ENCODE data around the gene PUSL1. TPM values are rescaled to one million over a fixed set of nuclear protein-coding genes. Genes with fewer than 3 reads are reported as not detected.

The PUSL1 gene
- total RNA-seq, 4 donors from 2014 or later: 42.3 to 62.1 (median 53.7) TPM

DNA sequence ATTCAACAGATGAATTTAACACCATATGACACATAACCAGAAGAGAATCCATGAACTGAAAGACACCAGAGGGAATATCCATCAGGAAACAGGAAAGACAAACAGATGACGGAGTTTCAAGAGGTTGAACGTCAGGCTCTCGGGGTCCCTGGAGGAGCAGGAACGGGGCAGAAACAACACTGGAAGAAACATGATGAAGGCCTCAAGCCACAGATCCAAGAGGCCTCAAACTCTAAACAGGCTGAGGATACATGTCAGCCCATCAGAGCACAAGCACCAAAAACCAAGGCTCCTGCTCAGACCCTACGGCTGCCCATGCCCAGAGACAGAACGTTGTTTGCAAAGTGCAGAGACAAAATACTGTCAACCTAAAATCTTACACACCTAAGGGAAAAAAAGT is 9.0 kb downstream of the PUSL1 start:
- 82 to 89% methylated on average over 6 of the region's 6 CpGs for WGBS, 2 donors
- no peak for TF ChIP-seq POLR2A (IDR thresholded peaks at IDR 0.05)
- TF ChIP-seq, protein P1, sequence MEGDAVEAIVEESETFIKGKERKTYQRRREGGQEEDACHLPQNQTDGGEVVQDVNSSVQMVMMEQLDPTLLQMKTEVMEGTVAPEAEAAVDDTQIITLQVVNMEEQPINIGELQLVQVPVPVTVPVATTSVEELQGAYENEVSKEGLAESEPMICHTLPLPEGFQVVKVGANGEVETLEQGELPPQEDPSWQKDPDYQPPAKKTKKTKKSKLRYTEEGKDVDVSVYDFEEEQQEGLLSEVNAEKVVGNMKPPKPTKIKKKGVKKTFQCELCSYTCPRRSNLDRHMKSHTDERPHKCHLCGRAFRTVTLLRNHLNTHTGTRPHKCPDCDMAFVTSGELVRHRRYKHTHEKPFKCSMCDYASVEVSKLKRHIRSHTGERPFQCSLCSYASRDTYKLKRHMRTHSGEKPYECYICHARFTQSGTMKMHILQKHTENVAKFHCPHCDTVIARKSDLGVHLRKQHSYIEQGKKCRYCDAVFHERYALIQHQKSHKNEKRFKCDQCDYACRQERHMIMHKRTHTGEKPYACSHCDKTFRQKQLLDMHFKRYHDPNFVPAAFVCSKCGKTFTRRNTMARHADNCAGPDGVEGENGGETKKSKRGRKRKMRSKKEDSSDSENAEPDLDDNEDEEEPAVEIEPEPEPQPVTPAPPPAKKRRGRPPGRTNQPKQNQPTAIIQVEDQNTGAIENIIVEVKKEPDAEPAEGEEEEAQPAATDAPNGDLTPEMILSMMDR (IDR thresholded peaks at IDR 0.05): no peak
- no peak overlapping the region for H3K4me3 ChIP-seq (ENCODE audit: low read depth, poor library complexity, severe bottlenecking)
- DNase-seq (ENCODE audit: low spot score in 2 of 2): no peak
- intact Hi-C loops (cut with DNase I; ENCODE audit: low total_unique reads): no loop called here

DNA sequence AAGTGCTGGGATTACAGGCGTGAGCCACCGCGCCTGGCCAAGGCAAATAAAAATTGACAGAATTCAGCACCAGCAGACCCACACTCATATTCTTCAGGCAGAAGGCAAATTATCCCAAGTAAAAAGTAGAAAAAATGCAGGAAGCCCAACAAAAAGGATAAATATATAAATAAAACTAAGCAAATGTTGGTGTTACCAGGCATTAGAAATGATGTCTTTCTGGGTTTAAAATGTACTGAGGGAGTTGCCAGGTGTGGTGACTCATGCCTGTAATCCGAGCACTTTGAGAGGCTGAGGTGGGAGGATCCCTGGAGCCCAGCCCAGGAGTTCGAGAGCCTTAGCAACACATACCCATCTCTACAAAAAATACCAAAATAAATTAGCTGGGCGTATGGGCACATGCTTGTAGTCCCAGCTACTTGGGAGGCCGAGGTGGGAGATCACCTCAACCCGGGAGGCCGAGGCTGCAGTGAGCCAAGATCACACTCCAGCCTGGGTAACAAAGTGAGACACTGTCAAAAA is 9.8 kb downstream of the PUSL1 start:
- 40 to 50% methylated on average over 9 of the region's 9 CpGs for WGBS, 2 donors
- DNase-seq (ENCODE audit: low spot score in 2 of 2): peak; percentile 85 to 94
- H3K4me3 ChIP-seq (ENCODE audit: low read depth, poor library complexity, severe bottlenecking): no peak overlapping the region
- intact Hi-C loops (cut with DNase I; ENCODE audit: low total_unique reads): no loop called here
- TF ChIP-seq, protein P1 (IDR thresholded peaks at IDR 0.05): no peak
- no peak for TF ChIP-seq POLR2A (IDR thresholded peaks at IDR 0.05)

DNA sequence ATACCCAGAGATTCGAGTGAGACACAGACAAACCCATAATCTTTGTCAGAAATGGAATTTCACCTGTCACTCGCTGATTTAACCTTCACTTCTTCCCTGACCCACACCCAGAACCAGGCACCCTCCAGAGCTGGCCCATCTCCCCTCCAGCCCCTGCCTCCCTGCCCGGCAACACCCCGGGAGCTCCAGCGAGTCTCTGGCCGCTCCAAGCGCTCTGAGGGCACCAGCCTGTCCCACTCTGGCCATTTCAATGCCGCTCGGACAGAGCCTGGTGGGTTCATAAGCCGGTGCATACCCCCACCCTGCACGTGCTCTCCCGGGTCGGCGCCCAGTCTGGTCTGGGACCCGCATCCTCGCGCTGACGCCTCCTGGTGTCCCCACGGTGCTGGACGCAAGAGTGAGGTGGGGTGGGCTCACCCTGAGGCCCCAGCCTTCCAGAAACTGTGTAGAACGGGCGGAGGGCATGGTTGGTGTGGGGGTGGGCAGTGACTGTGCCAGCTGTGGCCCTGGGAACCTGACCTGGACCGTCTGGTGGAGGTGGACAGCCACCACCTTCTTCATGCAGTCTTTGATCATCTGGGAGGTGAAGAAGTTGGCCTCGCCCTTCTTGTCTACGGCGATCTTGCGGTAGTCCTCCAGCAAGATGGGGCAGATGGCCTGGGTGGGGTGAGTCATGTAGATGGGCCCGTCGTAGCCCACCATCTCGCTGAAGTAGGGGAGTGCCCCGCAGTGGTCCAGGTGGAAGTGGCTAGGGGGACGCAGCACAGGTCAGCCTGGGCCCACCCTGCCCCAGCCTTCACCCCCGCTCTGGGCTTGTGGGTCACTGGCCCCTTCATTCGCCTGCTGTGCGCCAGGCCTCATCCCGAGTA is 10.6 kb downstream of the PUSL1 start:
- intact Hi-C loops (cut with DNase I; ENCODE audit: low total_unique reads): no loop called here

DNA sequence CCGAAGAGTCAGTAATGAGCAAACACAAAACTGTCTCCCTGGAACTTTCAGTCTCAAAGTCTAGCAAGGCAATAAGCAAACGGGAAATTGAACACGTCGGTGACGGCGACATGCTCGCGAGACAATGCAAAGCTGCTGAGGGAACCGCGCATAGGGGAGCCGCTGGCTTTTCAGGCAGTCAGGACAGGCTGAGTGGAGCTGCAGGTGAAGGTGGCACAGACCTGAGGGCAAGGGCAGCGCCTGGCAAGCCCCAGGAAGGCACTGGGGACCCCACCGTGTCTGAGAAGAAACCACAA is 11.2 kb downstream of the PUSL1 start:
- DNase-seq (ENCODE audit: low spot score in 2 of 2): no peak
- TF ChIP-seq, protein P1 (IDR thresholded peaks at IDR 0.05): no peak
- no peak for TF ChIP-seq POLR2A (IDR thresholded peaks at IDR 0.05)
- intact Hi-C loops (cut with DNase I; ENCODE audit: low total_unique reads): no loop called here
- H3K4me3 ChIP-seq (ENCODE audit: low read depth, poor library complexity, severe bottlenecking): no peak overlapping the region
- 90 to 91% methylated on average over 13 of the region's 13 CpGs for WGBS, 2 donors

More for the DNA sequence above, 10.6 kb downstream of the PUSL1 start:
- TF ChIP-seq, protein P1 (IDR thresholded peaks at IDR 0.05): no peak
- TF ChIP-seq POLR2A (IDR thresholded peaks at IDR 0.05): no peak
- 88 to 89% methylated on average over 26 to 30 of the region's 36 CpGs for WGBS, 2 donors
- H3K4me3 ChIP-seq (ENCODE audit: low read depth, poor library complexity, severe bottlenecking): no peak overlapping the region
- no peak for DNase-seq (ENCODE audit: low spot score in 2 of 2)

DNA sequence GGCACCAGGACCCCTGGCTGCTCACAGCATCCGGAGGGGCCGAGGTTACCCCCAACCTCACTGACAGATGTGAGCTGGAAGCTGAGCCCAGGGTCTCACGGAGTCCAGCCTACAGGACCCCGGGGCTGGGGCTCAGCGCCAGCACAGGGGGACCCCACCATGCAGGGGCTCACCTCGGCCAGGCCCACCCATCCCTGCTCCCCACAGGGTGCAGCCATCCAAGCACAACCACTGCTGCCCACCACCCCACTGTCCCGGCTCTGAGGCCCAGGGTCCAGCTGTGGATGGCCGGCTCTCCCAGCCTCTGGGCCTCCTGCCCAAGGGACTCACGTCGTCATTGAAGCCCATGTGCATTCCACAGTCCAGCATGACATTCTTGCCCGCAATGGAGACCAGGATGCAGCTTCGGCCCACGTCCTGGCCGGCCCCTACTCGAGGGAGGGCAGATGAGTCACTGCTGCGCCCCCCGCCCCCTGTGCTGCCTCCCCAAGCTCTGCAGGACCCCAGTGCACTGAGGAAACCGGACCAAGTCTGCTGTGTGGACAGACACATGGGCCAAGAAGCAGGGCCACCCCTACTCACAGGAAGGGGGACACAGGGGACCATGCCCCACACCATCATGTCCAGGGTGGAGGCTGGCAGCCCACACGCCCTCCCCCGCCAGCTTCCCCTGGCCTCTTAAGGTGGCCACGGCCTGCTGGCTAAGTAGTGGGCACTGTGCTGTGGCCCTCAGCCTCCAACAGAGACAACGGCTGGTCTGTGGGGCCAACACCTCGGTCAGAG is 12.5 kb downstream of the PUSL1 start:
- TF ChIP-seq, protein P1 (IDR thresholded peaks at IDR 0.05): no peak
- TF ChIP-seq POLR2A (IDR thresholded peaks at IDR 0.05): no peak
- 74 to 82% methylated on average over 12 to 13 of the region's 23 CpGs for WGBS, 2 donors
- intact Hi-C loops (cut with DNase I; ENCODE audit: low total_unique reads): no loop called here
- H3K4me3 ChIP-seq (ENCODE audit: low read depth, poor library complexity, severe bottlenecking): no peak overlapping the region
- no peak for DNase-seq (ENCODE audit: low spot score in 2 of 2)

Measured in lower leg skin (tissue), 4 donors.